ENCODE measurements around the gene SCGB1D2. TPM values are rescaled to one million over a fixed set of nuclear protein-coding genes. Genes with fewer than 3 reads are reported as not detected.

SCGB1D2 gene
- total RNA-seq, 1 donor from 2014 or later = not detected

DNA sequence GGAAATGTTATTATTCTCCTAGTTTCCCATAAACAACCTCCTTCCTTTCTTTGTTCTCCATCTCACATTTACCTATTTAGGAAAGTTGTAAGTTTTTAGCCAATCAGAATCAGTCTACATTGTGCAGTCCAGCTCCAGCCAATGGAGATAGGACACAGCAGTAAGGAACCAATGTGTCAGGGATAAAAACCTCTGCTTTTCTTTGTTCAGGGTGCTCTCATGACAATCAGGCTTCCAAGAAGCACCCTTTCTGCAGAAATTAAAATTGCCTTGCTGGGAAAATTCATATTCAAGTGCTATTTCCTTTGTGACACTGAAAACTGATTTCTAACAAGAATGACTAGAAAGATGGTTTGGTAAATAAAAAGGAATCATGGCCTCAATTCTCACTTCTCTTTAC lies 18.9 kb upstream of the SCGB1D2 start:
- H3K4me3 Mint-ChIP-seq (ENCODE audit: low read depth) = no peak overlapping the region

DNA sequence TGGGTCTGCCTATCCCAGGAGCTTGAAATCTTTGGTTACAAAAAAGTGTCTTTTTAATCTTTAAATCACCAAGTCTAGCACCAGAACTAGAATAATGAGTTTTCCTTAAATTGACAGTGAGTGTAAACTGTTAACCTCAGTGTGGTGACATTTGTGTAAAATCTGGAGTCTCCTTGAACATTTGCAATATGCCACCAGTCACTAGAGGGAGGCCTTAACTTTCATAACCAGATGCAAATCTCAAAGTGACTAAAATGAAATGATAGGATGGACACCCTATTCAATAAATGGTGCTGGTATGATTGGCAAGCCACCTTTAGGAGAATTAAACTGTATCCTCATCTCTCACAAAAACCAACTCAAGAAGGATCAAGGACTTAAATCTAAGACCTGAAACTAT lies 8.3 kb upstream of the SCGB1D2 start:
- Mint-ChIP-seq H3K27me3 (ENCODE audit: low read depth) (peaks cover 22% of the 10 kb centered on the region), H3K27ac (no peak overlapping the region), H3K9me3 (no peaks in the 10 kb centered on the region), H3K4me1 (ENCODE audit: low read depth) (no peaks in the 10 kb centered on the region), H3K4me3 (ENCODE audit: low read depth) (no peak overlapping the region), H3K36me3 (ENCODE audit: low read depth) (no peaks in the 10 kb centered on the region)
- intact Hi-C loops (cut with micrococcal nuclease) = no loop called here
- no peak for DNase-seq (ENCODE audit: low spot score)

More for the DNA sequence above, 18.9 kb upstream of the SCGB1D2 start:
- DNase-seq (ENCODE audit: low spot score) = no peak
- no peaks in the 10 kb centered on the region for H3K4me1 Mint-ChIP-seq (ENCODE audit: low read depth)
- intact Hi-C loops (cut with micrococcal nuclease) = no loop called here
- no peaks in the 10 kb centered on the region for H3K36me3 Mint-ChIP-seq (ENCODE audit: low read depth)
- peaks cover 8% of the 10 kb centered on the region for H3K27me3 Mint-ChIP-seq (ENCODE audit: low read depth)
- peaks cover 30% of the 10 kb centered on the region for H3K9me3 Mint-ChIP-seq
- no peak overlapping the region for H3K27ac Mint-ChIP-seq

DNA sequence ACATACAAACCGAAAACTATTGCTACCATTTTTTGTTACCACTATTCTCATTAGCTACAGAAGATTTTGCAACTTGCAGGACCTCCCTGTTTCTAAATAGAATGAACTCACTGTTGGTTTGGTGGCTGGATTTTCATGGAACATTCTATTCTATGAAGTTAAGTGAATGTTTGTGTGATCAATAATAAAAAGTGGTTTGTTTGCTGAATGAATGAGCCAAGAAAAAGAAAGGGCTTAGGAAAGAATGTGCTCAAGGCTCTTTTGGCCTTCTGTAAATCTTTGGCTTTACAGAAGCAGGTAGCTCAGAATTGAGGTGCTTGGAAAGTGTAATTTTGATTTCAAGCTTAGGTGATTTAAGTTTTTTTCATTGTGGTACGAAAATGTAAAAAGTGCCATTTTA lies 5.9 kb upstream of the SCGB1D2 start:
- intact Hi-C loops (cut with micrococcal nuclease) = loop anchor here (5.0 kb wide), 1 partner anchor 76 kb away; no protein-coding TSS in a partner anchor
- Mint-ChIP-seq H3K27ac (no peak overlapping the region), H3K4me3 (ENCODE audit: low read depth) (no peak overlapping the region), H3K27me3 (ENCODE audit: low read depth) (peaks cover 25% of the 10 kb centered on the region), H3K4me1 (ENCODE audit: low read depth) (no peaks in the 10 kb centered on the region), H3K9me3 (no peaks in the 10 kb centered on the region), H3K36me3 (ENCODE audit: low read depth) (no peaks in the 10 kb centered on the region)
- no peak for DNase-seq (ENCODE audit: low spot score)

DNA sequence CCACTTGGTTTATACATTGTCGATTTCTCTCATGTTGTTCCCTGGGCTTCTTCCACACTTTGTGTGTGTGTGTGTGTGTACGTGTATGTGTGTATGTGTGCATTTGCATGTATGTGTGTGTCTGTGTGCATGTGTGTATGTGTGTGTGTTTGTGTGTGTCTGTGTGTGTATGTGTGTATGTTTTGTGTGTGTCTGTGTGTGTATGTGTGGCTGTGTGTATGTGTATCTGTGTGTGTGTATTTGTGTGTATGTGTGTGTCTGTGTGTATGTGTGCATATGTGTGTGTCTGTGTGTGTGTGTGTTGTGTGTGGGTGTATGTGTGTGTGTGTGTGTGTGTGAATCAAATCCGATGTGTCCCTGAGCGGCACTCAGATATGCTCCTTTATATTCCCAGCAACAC lies 4.5 kb upstream of the SCGB1D2 start:
- H3K4me1 Mint-ChIP-seq (ENCODE audit: low read depth) = no peaks in the 10 kb centered on the region
- H3K4me3 Mint-ChIP-seq (ENCODE audit: low read depth) = no peak overlapping the region
- no peaks in the 10 kb centered on the region for H3K9me3 Mint-ChIP-seq
- H3K36me3 Mint-ChIP-seq (ENCODE audit: low read depth) = no peaks in the 10 kb centered on the region
- no peak overlapping the region for H3K27ac Mint-ChIP-seq
- intact Hi-C loops (cut with micrococcal nuclease) = loop anchor here (5.0 kb wide), 1 partner anchor 75 kb away; no protein-coding TSS in a partner anchor
- peaks cover 25% of the 10 kb centered on the region for H3K27me3 Mint-ChIP-seq (ENCODE audit: low read depth)
- no peak for DNase-seq (ENCODE audit: low spot score)

DNA sequence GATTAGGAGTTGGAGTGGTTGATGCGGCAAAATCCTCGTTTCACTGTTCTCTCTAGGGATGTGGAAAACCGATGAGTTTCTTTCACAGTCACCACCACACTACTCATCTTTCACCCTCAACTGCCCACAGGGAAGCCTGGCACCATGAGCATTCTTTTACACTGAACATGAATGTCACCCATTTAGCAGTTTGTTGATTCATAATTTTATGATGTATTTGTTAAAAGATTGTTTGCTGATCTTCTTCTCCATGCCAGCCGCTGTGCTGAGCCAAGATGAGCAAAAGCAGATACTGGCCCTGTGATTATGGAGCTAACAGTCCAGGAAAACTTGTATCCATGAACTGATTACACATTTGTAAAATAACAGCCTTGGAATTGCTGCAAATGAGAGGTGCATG lies 3.9 kb upstream of the SCGB1D2 start:
- H3K27me3 Mint-ChIP-seq (ENCODE audit: low read depth) = peaks cover 22% of the 10 kb centered on the region
- H3K4me1 Mint-ChIP-seq (ENCODE audit: low read depth) = no peaks in the 10 kb centered on the region
- no peak overlapping the region for H3K27ac Mint-ChIP-seq
- H3K36me3 Mint-ChIP-seq (ENCODE audit: low read depth) = no peaks in the 10 kb centered on the region
- DNase-seq (ENCODE audit: low spot score) = no peak
- no peak overlapping the region for H3K4me3 Mint-ChIP-seq (ENCODE audit: low read depth)
- intact Hi-C loops (cut with micrococcal nuclease) = loop anchor here (5.0 kb wide), 1 partner anchor 74 kb away; no protein-coding TSS in a partner anchor
- H3K9me3 Mint-ChIP-seq = no peaks in the 10 kb centered on the region

DNA sequence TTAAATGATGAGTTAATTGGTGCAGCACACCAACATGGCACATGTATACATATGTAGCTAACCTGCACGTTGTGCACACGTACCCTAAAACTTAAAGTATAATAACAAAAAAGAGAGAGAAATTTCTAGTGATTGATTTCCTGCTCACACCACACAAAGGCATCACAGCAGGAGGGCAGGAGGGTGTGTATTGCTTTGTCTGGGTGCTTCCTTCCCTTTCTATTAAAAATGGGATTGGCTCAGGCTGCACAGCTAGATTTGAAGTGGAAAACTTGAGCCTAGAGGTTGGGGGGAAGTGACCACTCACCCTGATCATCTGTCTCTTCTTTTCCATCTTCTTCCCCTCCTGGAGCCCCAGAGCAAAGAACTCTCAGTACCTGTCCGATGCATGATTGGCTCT lies 944 bp upstream of the SCGB1D2 start:
- peaks cover 10% of the 10 kb centered on the region for H3K27me3 Mint-ChIP-seq (ENCODE audit: low read depth)
- H3K4me3 Mint-ChIP-seq (ENCODE audit: low read depth) = no peak overlapping the region
- intact Hi-C loops (cut with micrococcal nuclease) = no loop called here
- no peaks in the 10 kb centered on the region for H3K4me1 Mint-ChIP-seq (ENCODE audit: low read depth)
- no peaks in the 10 kb centered on the region for H3K9me3 Mint-ChIP-seq
- H3K27ac Mint-ChIP-seq = no peak overlapping the region
- DNase-seq (ENCODE audit: low spot score) = no peak
- no peaks in the 10 kb centered on the region for H3K36me3 Mint-ChIP-seq (ENCODE audit: low read depth)

DNA sequence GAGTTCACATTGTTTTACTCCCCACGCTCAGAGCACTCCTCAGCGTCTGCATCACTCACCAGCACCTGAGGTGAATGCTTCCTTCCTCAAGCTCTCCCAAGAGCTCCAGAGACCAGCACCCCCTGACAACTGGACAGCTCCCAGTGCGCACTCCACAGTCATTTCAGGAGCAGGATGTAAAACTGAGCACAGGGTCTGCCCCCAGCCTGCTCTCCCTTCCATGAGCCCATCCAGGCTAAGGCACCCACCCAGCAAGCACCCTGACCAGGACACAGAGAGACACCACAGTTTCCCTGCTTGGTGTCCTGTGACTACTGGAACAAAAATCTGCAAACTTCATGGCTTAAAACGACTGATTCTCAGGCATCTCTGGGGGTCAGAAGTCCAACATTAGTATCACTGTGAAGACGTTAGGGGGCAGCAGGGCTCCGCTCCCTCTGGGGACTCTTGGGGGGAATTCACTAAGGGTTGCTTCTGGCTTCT lies 3.3 kb downstream of the SCGB1D2 start:
- intact Hi-C loops (cut with micrococcal nuclease) = no loop called here

DNA sequence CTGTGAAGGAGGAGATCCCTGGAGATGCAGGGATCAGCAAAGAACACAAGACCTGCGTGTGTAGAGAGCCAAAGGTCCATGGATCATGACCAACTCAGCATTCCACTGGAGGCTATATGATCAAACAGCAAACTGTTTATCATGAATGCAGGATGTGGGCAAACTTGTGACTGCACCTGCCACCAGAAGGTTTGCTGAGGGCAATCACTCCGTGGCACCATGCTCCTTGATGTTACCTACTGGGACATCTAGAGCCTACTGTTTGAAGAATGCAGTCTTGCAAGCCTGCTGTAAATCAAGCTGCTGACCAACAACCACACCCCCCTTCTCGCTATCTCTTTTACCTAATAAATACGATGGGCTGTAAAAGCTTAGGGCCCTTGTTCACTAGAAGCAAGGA lies 9.7 kb downstream of the SCGB1D2 start:
- Mint-ChIP-seq H3K36me3 (ENCODE audit: low read depth) (no peaks in the 10 kb centered on the region), H3K27me3 (ENCODE audit: low read depth) (peaks cover 5% of the 10 kb centered on the region), H3K9me3 (peaks cover 41% of the 10 kb centered on the region), H3K27ac (no peak overlapping the region), H3K4me1 (ENCODE audit: low read depth) (no peaks in the 10 kb centered on the region), H3K4me3 (ENCODE audit: low read depth) (no peak overlapping the region)
- intact Hi-C loops (cut with micrococcal nuclease) = no loop called here
- no peak for DNase-seq (ENCODE audit: low spot score)

More for the DNA sequence above, 3.3 kb downstream of the SCGB1D2 start:
- Mint-ChIP-seq H3K27ac (no peak overlapping the region), H3K4me1 (ENCODE audit: low read depth) (no peaks in the 10 kb centered on the region), H3K27me3 (ENCODE audit: low read depth) (peaks cover 5% of the 10 kb centered on the region), H3K4me3 (ENCODE audit: low read depth) (no peak overlapping the region), H3K36me3 (ENCODE audit: low read depth) (no peaks in the 10 kb centered on the region), H3K9me3 (peaks cover 9% of the 10 kb centered on the region)
- DNase-seq (ENCODE audit: low spot score) = no peak

DNA sequence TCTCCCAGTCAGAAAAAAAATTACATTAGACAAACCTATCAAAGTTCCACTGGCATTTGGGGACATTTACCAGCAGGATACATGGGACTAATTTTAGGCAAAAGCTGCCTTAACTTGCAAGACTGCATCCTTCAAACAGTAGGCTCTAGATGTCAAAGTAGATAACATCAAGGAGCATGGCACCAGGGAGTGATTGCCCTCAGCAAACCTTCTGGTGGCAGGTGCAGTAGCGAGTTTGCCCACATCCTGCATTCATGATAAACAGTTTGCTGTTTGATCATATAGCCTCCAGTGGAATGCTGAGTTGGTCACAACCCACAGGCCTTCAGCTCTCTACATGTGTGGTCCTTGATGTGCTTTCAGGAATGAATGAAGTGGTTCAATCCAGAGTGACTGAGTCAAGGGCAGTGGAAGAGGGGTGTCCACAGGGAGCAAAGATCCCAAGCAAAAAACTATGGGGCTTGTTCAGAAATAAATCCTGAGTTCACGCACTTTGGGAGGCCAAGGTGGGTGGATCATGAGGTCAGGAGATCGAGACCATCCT lies 12.0 kb downstream of the SCGB1D2 start:
- intact Hi-C loops (cut with micrococcal nuclease) = no loop called here
- H3K4me1 Mint-ChIP-seq (ENCODE audit: low read depth) = no peaks in the 10 kb centered on the region
- H3K27ac Mint-ChIP-seq = no peak overlapping the region
- DNase-seq (ENCODE audit: low spot score) = no peak
- H3K27me3 Mint-ChIP-seq (ENCODE audit: low read depth) = peaks cover 15% of the 10 kb centered on the region
- H3K36me3 Mint-ChIP-seq (ENCODE audit: low read depth) = no peaks in the 10 kb centered on the region
- no peak overlapping the region for H3K4me3 Mint-ChIP-seq (ENCODE audit: low read depth)
- peaks cover 41% of the 10 kb centered on the region for H3K9me3 Mint-ChIP-seq

DNA sequence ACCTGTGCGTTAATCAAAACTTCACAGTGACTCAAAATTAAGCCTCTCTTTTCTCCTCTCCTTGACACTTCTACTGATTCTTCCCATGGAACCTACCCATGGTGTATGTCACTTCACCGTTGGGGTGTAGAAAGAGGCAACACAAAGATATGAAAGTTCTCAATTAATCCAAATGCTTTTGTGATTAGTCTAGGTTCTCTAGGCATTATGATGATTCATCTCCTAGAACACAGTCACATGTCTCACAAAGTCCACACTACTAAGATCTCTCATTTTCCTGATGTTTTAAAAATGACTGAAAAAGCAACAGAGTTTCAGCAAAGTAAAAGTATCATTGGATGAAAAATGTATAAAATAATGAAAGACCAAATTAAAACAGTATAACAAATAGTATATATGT lies 14.2 kb downstream of the SCGB1D2 start:
- no peak overlapping the region for H3K27ac Mint-ChIP-seq
- no peak for DNase-seq (ENCODE audit: low spot score)
- no peaks in the 10 kb centered on the region for H3K36me3 Mint-ChIP-seq (ENCODE audit: low read depth)
- no peaks in the 10 kb centered on the region for H3K4me1 Mint-ChIP-seq (ENCODE audit: low read depth)
- H3K4me3 Mint-ChIP-seq (ENCODE audit: low read depth) = no peak overlapping the region
- H3K9me3 Mint-ChIP-seq = peaks cover 22% of the 10 kb centered on the region
- H3K27me3 Mint-ChIP-seq (ENCODE audit: low read depth) = peaks cover 13% of the 10 kb centered on the region
- intact Hi-C loops (cut with micrococcal nuclease) = no loop called here

DNA sequence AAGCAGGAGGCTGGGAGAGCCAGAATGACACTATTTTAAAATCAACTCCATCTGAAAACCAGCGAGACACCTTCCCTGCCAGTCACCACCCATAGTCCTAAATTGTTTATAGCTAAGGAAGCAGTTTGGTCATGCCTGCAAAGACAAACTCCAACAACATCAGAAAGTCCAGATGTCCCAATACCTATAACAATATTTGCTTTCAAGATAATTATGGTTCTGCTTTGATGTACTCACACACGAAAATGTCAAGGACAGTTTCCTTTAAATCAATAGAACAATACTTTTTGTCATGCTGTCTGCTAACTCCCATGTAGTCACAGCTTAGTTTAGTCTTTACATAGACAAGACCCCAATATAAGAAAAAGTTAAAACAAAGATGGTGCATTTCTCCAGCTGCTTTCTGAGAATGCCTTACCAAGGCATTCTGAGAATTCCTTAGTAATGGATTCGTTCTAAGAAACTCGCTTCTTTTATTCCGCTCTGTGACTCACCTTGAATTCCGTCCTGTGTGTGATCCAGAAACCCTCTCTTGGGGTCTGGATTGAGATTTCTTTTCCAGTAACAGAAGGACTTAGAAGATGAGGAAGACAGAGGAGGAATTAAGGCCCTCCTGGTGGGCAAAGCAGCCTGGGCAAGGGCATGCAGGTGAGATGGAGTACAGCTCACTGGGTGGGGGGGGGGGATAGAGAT lies 18.4 kb downstream of the SCGB1D2 start:
- Mint-ChIP-seq H3K27ac (no peak overlapping the region), H3K4me3 (ENCODE audit: low read depth) (no peak overlapping the region), H3K36me3 (ENCODE audit: low read depth) (no peaks in the 10 kb centered on the region), H3K27me3 (ENCODE audit: low read depth) (peaks cover 18% of the 10 kb centered on the region), H3K9me3 (peaks cover 4% of the 10 kb centered on the region), H3K4me1 (ENCODE audit: low read depth) (peaks cover 4% of the 10 kb centered on the region)
- no peak for DNase-seq (ENCODE audit: low spot score)
- intact Hi-C loops (cut with micrococcal nuclease) = no loop called here

DNA sequence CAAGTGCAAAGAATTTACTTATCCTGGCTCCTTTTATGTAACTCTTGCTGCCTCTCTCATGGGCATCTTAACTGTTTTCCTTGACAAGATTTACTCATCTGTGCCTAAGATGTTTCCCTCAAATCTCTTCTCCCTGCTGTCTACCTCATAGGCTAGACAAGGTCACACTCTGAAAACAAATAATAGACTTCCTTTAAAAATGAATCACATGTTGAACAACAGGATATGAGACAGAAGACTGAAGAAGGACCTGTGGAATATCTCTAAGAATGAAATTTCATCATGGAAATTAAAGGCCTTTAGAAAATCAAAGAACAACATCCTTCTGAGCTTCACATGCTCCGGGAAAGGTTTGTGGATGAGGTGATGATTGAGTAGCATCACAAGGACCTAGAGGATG lies 22.0 kb downstream of the SCGB1D2 start:
- Mint-ChIP-seq H3K4me3 (ENCODE audit: low read depth) (no peak overlapping the region), H3K4me1 (ENCODE audit: low read depth) (peaks cover 11% of the 10 kb centered on the region), H3K36me3 (ENCODE audit: low read depth) (no peaks in the 10 kb centered on the region), H3K27ac (no peak overlapping the region), H3K9me3 (no peaks in the 10 kb centered on the region), H3K27me3 (ENCODE audit: low read depth) (peaks cover 7% of the 10 kb centered on the region)
- no peak for DNase-seq (ENCODE audit: low spot score)
- intact Hi-C loops (cut with micrococcal nuclease) = no loop called here

DNA sequence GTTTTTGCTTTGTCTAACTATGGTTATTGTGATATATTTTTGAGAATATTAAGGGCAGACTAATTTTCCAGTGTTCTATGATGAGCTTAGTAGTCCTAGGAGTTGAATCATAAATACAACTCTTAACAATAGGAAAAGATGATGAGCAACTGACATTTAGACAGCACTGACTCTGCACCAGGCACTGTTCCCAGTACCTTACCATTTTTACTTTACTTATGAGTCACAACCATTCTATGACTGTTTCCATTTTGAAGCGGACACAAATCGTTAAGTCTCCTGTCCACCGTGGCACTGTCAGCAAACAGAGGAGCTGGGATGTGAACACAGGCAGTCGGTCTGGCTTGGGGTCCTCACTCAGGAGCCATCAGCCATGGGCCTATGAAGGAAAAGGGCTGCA lies 24.5 kb downstream of the SCGB1D2 start:
- Mint-ChIP-seq H3K27me3 (ENCODE audit: low read depth) (peaks cover 11% of the 10 kb centered on the region), H3K36me3 (ENCODE audit: low read depth) (no peaks in the 10 kb centered on the region), H3K4me1 (ENCODE audit: low read depth) (peaks cover 11% of the 10 kb centered on the region), H3K9me3 (no peaks in the 10 kb centered on the region), H3K27ac (peak overlapping the region; percentile 35), H3K4me3 (ENCODE audit: low read depth) (no peak overlapping the region)
- intact Hi-C loops (cut with micrococcal nuclease) = no loop called here
- no peak for DNase-seq (ENCODE audit: low spot score)

All from activated T-helper 2 cell treated with anti-CD3 and anti-CD28 coated beads, Interferon-gamma antibody, Interleukin-2, Interleukin-4, amounts not matched to agents 10 μg/mL and 5 μg/mL and 100 μg/mL, durations not matched to agents 14 hours and 24 hours and 36 hours (primary cell).